Measurements from ENCODE around the gene FBLN2. TPM values are rescaled to one million over a fixed set of nuclear protein-coding genes. Genes with fewer than 3 reads are reported as not detected.

Gene FBLN2
- total and polyA plus RNA-seq, 10 of the 15 experiments (the other 5 are each of a cell fraction or from before 2014, with no cell fraction given) = 0.03 to 0.41 (median 0.12) TPM; not detected in 2

DNA sequence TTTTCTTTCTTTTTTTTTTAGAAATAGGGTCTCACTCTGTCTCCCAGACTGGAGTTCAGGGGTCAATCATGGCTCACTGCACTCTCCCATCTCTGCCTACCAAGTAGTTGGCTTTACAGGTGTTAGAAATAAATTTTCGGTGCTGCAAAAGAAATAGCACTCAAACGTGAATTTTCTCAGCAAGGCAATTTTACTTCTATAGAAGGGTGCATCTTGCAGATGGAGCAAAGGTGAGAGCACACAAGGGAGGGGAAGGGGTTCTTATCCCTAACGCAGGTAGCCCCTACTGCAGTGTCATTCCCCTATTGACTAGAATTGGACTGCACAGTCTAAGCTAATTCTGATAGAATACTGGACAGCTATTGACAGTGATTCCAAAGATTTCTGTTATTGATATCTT is 6.8 kb upstream of the FBLN2 start:
- no peaks in the 10 kb centered on the region for H4K20me1 ChIP-seq (ENCODE audit: control insufficient read depth, insufficient read depth)
- H3K36me3 ChIP-seq (ENCODE audit: control insufficient read depth in 2 of 2, insufficient read depth in 2 of 2, low read length in 1 of 2) = no peaks in the 10 kb centered on the region
- no peak overlapping the region for H3K27ac ChIP-seq (ENCODE audit: control insufficient read depth, insufficient read depth)
- no peaks in the 10 kb centered on the region for H3K4me1 ChIP-seq (ENCODE audit: control insufficient read depth, insufficient read depth, low read length)
- no peaks in the 10 kb centered on the region; the same call in 1 of the 3 replicates for H3K9me3 ChIP-seq (replicated peaks; ENCODE audit: control insufficient read depth, insufficient read depth, low read length)
- POLR2A ChIA-PET = interaction anchor here (0.6 kb wide), 1 partner anchor 123 kb away, joined by 4 read pairs; no protein-coding TSS in a partner anchor
- no peak for TF ChIP-seq EP300 (IDR thresholded peaks at IDR 0.05; ENCODE audit: borderline replicate concordance in 1 of 2, control insufficient read depth in 1 of 2, low read depth in 2 of 2, low read length in 2 of 2)
- TF ChIP-seq HDGF (IDR thresholded peaks at IDR 0.05) = no peak
- TF ChIP-seq CHD2 (IDR thresholded peaks at IDR 0.05; ENCODE audit: borderline replicate concordance, low read depth, low read length) = no peak
- TF ChIP-seq HDAC6 (IDR thresholded peaks at IDR 0.05; ENCODE audit: unreplicated experiment) = no peak
- TF ChIP-seq ASH2L (IDR thresholded peaks at IDR 0.05; ENCODE audit: borderline replicate concordance, low read depth) = no peak
- TF ChIP-seq ZNF24 (IDR thresholded peaks at IDR 0.05) = no peak
- TF ChIP-seq BCL11A (IDR thresholded peaks at IDR 0.05; ENCODE audit: low read depth, low read length) = no peak
- no peak for TF ChIP-seq RB1 (IDR thresholded peaks at IDR 0.05; ENCODE audit: borderline replicate concordance)
- TF ChIP-seq, protein P1, sequence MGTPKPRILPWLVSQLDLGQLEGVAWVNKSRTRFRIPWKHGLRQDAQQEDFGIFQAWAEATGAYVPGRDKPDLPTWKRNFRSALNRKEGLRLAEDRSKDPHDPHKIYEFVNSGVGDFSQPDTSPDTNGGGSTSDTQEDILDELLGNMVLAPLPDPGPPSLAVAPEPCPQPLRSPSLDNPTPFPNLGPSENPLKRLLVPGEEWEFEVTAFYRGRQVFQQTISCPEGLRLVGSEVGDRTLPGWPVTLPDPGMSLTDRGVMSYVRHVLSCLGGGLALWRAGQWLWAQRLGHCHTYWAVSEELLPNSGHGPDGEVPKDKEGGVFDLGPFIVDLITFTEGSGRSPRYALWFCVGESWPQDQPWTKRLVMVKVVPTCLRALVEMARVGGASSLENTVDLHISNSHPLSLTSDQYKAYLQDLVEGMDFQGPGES (IDR thresholded peaks at IDR 0.05) = no peak
- no peak for TF ChIP-seq STAT3 (IDR thresholded peaks at IDR 0.05; ENCODE audit: low read depth, low read length)
- TF ChIP-seq, protein P2, sequence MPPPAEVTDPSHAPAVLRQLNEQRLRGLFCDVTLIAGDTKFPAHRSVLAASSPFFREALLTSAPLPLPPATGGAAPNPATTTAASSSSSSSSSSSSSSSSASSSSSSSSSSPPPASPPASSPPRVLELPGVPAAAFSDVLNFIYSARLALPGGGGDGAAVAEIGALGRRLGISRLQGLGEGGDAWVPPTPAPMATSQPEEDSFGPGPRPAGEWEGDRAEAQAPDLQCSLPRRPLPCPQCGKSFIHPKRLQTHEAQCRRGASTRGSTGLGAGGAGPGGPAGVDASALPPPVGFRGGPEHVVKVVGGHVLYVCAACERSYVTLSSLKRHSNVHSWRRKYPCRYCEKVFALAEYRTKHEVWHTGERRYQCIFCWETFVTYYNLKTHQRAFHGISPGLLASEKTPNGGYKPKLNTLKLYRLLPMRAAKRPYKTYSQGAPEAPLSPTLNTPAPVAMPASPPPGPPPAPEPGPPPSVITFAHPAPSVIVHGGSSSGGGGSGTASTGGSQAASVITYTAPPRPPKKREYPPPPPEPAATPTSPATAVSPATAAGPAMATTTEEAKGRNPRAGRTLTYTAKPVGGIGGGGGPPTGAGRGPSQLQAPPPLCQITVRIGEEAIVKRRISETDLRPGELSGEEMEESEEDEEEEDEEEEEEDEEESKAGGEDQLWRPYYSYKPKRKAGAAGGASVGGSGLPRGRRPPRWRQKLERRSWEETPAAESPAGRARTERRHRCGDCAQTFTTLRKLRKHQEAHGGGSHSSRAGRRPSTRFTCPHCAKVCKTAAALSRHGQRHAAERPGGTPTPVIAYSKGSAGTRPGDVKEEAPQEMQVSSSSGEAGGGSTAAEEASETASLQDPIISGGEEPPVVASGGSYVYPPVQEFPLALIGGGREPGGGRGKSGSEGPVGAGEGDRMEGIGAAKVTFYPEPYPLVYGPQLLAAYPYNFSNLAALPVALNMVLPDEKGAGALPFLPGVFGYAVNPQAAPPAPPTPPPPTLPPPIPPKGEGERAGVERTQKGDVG (CRISPR knock-in tag; IDR thresholded peaks at IDR 0.05) = no peak
- no peak for TF ChIP-seq RCOR1 (conservative IDR thresholded peaks at IDR 0.05; ENCODE audit: low read depth, low read length)
- TF ChIP-seq ZNF622 (IDR thresholded peaks at IDR 0.05) = no peak
- no peak for TF ChIP-seq NRF1 (conservative IDR thresholded peaks at IDR 0.05; ENCODE audit: low read depth, low read length)
- TF ChIP-seq NR2C1 (IDR thresholded peaks at IDR 0.05) = no peak
- CTCF ChIA-PET = no interaction called here
- BruUV-seq (replicated peaks) = no TSS peak
- no peak for ATAC-seq
- in situ Hi-C loops (cut with MboI) (no loop called here), intact Hi-C loops (cut with micrococcal nuclease; ENCODE audit: unreplicated experiment) (no loop called here)
- H3K79me2 ChIP-seq (ENCODE audit: control insufficient read depth, insufficient read depth, low read length) = no peaks in the 10 kb centered on the region
- no peak overlapping the region for H2AFZ ChIP-seq (ENCODE audit: control insufficient read depth, low read depth, low read length)
- FAIRE-seq = no peak
- no peak for DNase-seq (ENCODE audit: low read depth, low spot score)
- H3K4me3 ChIP-seq = no peak overlapping the region
- H3K27me3 ChIP-seq (replicated peaks in 1 of 2; ENCODE audit: control insufficient read depth in 2 of 2, insufficient read depth in 2 of 2, low read length in 1 of 2) = peaks cover 0 to 4% of the 10 kb centered on the region in 2 experiments; a peak in 3 of 4 replicates
- SMC1A ChIA-PET (ENCODE audit: uncharacterized antibody, unreplicated experiment) = no interaction called here
- RAD21 ChIA-PET (ENCODE audit: unreplicated experiment) = no interaction called here
- 45% methylated on average over 3 of the region's 3 CpGs for WGBS (ENCODE audit: insufficient coverage, insufficient replicate concordance, low lambda C conversion rate, missing lambda C conversion rate)
- H3K4me2 ChIP-seq (ENCODE audit: control insufficient read depth, insufficient read depth) = no peak overlapping the region
- H3K9ac ChIP-seq (ENCODE audit: control insufficient read depth, insufficient read depth, low read length) = no peak overlapping the region

Data from GM12878 (cell line).